ENCODE data around the gene C14orf93. TPM values are rescaled to one million over a fixed set of nuclear protein-coding genes. Genes with fewer than 3 reads are reported as not detected.
A peak's percentile ranks its signal among the peaks of the same experiment; 100 is the strongest.

Gene C14orf93
- total RNA-seq, 3 donors from 2014 or later (not counting 1 experiment from before 2014, with no cell fraction given): 12.1 to 15.1 (median 13.6) TPM

DNA sequence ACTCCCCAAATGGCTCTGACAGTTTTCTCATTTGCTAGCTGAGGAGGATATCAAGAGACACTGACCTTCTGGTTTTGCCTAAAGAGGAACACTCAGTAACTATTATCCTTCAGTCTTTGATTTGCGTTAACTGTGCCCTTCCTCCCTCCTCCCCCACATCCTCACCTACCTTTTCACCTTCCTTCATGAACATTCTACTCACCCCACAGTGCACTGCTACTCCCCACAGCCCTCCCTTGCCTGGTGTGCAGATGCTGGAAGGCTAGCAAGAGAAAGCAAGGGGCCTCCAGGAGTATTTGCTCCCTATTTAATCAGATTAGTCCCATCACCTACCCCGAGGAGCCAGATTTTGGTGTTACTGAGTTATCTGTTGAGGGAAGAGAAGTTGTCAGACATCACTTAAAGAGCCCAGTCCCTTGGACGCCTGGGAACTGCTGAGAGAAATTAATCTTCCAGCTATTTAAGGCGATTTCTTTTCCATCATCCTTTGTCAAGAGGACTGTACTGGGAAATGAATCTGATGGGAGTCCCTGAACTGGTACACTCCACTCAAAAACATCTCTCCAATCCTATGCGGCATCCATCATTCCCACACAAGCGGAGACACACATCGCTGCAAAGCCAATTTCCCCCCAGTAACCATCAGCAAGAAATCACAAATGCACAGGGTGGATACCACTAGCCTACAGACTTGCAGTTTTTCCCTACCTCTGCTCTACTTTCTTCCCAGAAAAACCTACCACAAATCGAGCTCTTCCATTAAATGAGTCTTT, 13.3 kb upstream of the C14orf93 start:
- 91% methylated on average over 7 of the region's 8 CpGs for WGBS (ENCODE audit: insufficient coverage)
- DNase-seq (peak in 1 of 2 donors; percentile 35), ATAC-seq (no peak)
- TF ChIP-seq, protein P1, sequence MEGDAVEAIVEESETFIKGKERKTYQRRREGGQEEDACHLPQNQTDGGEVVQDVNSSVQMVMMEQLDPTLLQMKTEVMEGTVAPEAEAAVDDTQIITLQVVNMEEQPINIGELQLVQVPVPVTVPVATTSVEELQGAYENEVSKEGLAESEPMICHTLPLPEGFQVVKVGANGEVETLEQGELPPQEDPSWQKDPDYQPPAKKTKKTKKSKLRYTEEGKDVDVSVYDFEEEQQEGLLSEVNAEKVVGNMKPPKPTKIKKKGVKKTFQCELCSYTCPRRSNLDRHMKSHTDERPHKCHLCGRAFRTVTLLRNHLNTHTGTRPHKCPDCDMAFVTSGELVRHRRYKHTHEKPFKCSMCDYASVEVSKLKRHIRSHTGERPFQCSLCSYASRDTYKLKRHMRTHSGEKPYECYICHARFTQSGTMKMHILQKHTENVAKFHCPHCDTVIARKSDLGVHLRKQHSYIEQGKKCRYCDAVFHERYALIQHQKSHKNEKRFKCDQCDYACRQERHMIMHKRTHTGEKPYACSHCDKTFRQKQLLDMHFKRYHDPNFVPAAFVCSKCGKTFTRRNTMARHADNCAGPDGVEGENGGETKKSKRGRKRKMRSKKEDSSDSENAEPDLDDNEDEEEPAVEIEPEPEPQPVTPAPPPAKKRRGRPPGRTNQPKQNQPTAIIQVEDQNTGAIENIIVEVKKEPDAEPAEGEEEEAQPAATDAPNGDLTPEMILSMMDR (IDR thresholded peaks at IDR 0.05): no peak
- Histone ChIP-seq H3K27me3 (ENCODE audit: control insufficient read depth, insufficient read depth, low read length) (no peaks in the 10 kb centered on the region), H3K4me1 (ENCODE audit: control insufficient read depth, insufficient read depth, low read length) (no peaks in the 10 kb centered on the region), H3K27ac (ENCODE audit: low read length) (no peak overlapping the region), H3K4me3 (ENCODE audit: low read length) (no peak overlapping the region), H3K9me3 (ENCODE audit: control insufficient read depth, insufficient read depth, low read length) (no peaks in the 10 kb centered on the region), H3K36me3 (ENCODE audit: control insufficient read depth, insufficient read depth, low read length) (peaks cover 17% of the 10 kb centered on the region)
- H3K4me1 Mint-ChIP-seq: peaks cover 10 to 13% of the 10 kb centered on the region in 2 donors
- H3K27me3 Mint-ChIP-seq (ENCODE audit: low read depth in 2 of 2): no peaks in the 10 kb centered on the region
- H3K27ac Mint-ChIP-seq: peak overlapping the region in 1 of 2 donors; percentile 13
- H3K9me3 Mint-ChIP-seq: no peaks in the 10 kb centered on the region
- intact Hi-C loops (cut with micrococcal nuclease): no loop called here
- H3K36me3 Mint-ChIP-seq: peaks cover 13% of the 10 kb centered on the region
- H3K4me3 Mint-ChIP-seq: no peak overlapping the region

DNA sequence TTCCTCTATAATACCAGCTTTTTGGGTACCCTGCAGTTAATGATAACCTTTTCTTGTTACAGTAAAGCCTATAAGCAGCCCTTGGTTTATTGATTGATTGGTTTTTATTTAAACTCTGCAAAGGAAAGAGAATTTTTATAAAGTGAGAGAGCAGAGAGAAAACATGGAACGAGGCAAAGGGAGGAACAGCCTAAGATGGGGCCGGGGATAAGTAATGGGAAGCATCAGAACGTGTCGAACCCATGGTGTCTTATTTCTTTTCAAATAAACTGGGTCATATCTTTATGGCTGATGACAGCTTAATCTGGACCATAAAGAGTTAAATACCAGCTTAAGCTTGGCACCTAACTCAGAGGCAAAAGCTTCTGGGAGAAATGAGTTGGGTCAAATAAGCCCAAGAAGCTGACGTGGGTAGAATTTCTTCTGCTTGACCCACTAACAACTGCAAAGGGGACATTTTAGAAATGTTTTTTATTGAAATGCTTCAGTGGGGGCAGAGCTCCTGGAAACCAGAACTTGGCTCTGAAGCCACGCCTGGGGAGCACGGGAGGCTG, 12.0 kb upstream of the C14orf93 start:
- H3K4me3 ChIP-seq (ENCODE audit: low read length): no peak overlapping the region
- intact Hi-C loops (cut with micrococcal nuclease): no loop called here

DNA sequence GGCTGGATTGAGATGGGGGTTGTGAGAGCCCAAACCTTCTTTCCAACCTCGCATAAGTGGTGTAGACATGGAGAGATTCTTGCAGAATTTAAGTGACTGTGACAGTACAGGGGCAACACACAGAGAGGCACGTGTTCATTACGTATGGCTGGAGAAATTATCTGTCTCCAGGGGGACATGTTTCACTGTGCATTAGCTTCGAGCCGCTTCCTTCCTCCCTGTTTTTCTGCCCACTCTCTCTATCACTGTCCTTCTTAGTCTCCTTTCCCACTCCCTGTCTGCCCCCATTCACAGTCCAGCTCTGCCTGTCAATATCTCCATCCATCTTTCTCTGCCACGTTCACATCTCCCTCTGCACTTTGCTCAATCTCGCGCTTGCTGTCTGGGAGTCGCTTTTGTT, 11.5 kb upstream of the C14orf93 start:
- intact Hi-C loops (cut with micrococcal nuclease): no loop called here
- WGBS (ENCODE audit: insufficient coverage): 95% methylated on average over 9 of the region's 9 CpGs
- Histone ChIP-seq H3K9me3 (ENCODE audit: control insufficient read depth, insufficient read depth, low read length) (no peaks in the 10 kb centered on the region), H3K4me1 (ENCODE audit: control insufficient read depth, insufficient read depth, low read length) (no peaks in the 10 kb centered on the region), H3K27me3 (ENCODE audit: control insufficient read depth, insufficient read depth, low read length) (no peaks in the 10 kb centered on the region), H3K27ac (ENCODE audit: low read length) (no peak overlapping the region), H3K4me3 (ENCODE audit: low read length) (no peak overlapping the region), H3K36me3 (ENCODE audit: control insufficient read depth, insufficient read depth, low read length) (peaks cover 11% of the 10 kb centered on the region)
- DNase-seq: no peak
- TF ChIP-seq, protein P1 (IDR thresholded peaks at IDR 0.05): no peak
- Mint-ChIP-seq H3K36me3 (peaks cover 13% of the 10 kb centered on the region), H3K4me3 (no peak overlapping the region), H3K4me1 (peaks cover 5 to 13% of the 10 kb centered on the region in 2 donors), H3K27me3 (ENCODE audit: low read depth in 2 of 2) (no peaks in the 10 kb centered on the region), H3K27ac (no peak overlapping the region), H3K9me3 (no peaks in the 10 kb centered on the region)
- ATAC-seq: no peak

More for the DNA sequence above, 12.0 kb upstream of the C14orf93 start:
- peaks cover 5 to 13% of the 10 kb centered on the region in 2 donors for H3K4me1 Mint-ChIP-seq
- 86% methylated on average over 7 of the region's 7 CpGs for WGBS (ENCODE audit: insufficient coverage)
- Histone ChIP-seq H3K4me1 (ENCODE audit: control insufficient read depth, insufficient read depth, low read length) (no peaks in the 10 kb centered on the region), H3K36me3 (ENCODE audit: control insufficient read depth, insufficient read depth, low read length) (peaks cover 12% of the 10 kb centered on the region), H3K9me3 (ENCODE audit: control insufficient read depth, insufficient read depth, low read length) (no peaks in the 10 kb centered on the region), H3K27me3 (ENCODE audit: control insufficient read depth, insufficient read depth, low read length) (no peaks in the 10 kb centered on the region), H3K27ac (ENCODE audit: low read length) (no peak overlapping the region)
- DNase-seq (no peak), ATAC-seq (no peak)
- TF ChIP-seq, protein P1 (IDR thresholded peaks at IDR 0.05): no peak
- peaks cover 13% of the 10 kb centered on the region for H3K36me3 Mint-ChIP-seq
- H3K27ac Mint-ChIP-seq: no peak overlapping the region
- H3K27me3 Mint-ChIP-seq (ENCODE audit: low read depth in 2 of 2): no peaks in the 10 kb centered on the region
- no peaks in the 10 kb centered on the region for H3K9me3 Mint-ChIP-seq
- no peak overlapping the region for H3K4me3 Mint-ChIP-seq
